Stimulated activated CD4-positive, alpha-beta T cell treated with anti-CD3 and anti-CD28 coated beads, Interleukin-1b, Interleukin-23, amount 100 ng/mL, for 1 hour (primary cell): ENCODE data around the gene NOL4L.
"Not testable (repeated sequence)": the region's sequence is repeated elsewhere in the genome, so short reads cannot be mapped to it uniquely, and the experiment has no call there.

Experiments used
- DNase-seq, 2 donors: peaks; one replicate each; pipeline ENCODE4 v3.0.0-alpha.2; 2020; ENCODE audit warnings: low read depth in 2 of 2

The NOL4L gene

GRCh38 chr20:32508775-32509119, 76.4 kb downstream of the NOL4L start:
- DNase-seq, result no peak

GRCh38 chr20:32507998-32508774, 76.9 kb downstream of the NOL4L start:
- DNase-seq, result no peak

GRCh38 chr20:32506721-32507120, 78.4 kb downstream of the NOL4L start:
- DNase-seq, result no peak

- DNase-seq, result no peak
Observed at GRCh38 chr20:32505723-32506473, 79.2 kb downstream of the NOL4L start.

GRCh38 chr20:32501709-32502108, 83.4 kb downstream of the NOL4L start:
- no peak for DNase-seq

GRCh38 chr20:32497589-32498224, 87.4 kb downstream of the NOL4L start:
- DNase-seq, result no peak

- no peak for DNase-seq
Observed at GRCh38 chr20:32496811-32497533, 88.2 kb downstream of the NOL4L start.

- no peak for DNase-seq
Observed at GRCh38 chr20:32495949-32496348, 89.2 kb downstream of the NOL4L start.

- no peak for DNase-seq
Observed at GRCh38 chr20:32495217-32495565, 89.9 kb downstream of the NOL4L start.

GRCh38 chr20:32494483-32495216, 90.5 kb downstream of the NOL4L start:
- DNase-seq, result no peak

GRCh38 chr20:32493356-32493755, 91.8 kb downstream of the NOL4L start:
- no peak for DNase-seq

- not testable (repeated sequence) for DNase-seq
Observed at GRCh38 chr20:32491764-32492151, 93.4 kb downstream of the NOL4L start.

- no peak for DNase-seq
Observed at GRCh38 chr20:32490942-32491763, 94.0 kb downstream of the NOL4L start.

- no peak for DNase-seq
Observed at GRCh38 chr20:32488066-32488838, 96.9 kb downstream of the NOL4L start.

GRCh38 chr20:32487381-32487780, 97.8 kb downstream of the NOL4L start:
- no peak for DNase-seq

- no peak for DNase-seq
Observed at GRCh38 chr20:32485770-32486478, 99.2 kb downstream of the NOL4L start.

- DNase-seq, result peak; percentile 53 to 59
Observed at GRCh38 chr20:32484958-32485769, 100.0 kb downstream of the NOL4L start.

GRCh38 chr20:32484225-32484957, 100.7 kb downstream of the NOL4L start:
- peak in 1 of 2 donors; percentile 29 for DNase-seq
